Epithelial cell of proximal tubule (primary cell): ENCODE measurements around the gene ADARB2. TPM values are rescaled to one million over a fixed set of nuclear protein-coding genes. Genes with fewer than 3 reads are reported as not detected.

Experiments
- DNase-seq: peaks from one replicate; pipeline ENCODE4 v3.0.0-alpha.2; 2011; ENCODE audit warnings: low read depth
- H3K4me3 ChIP-seq: 2 replicates; pipeline ENCODE4 v1.5.1; 2011; ENCODE audit warnings: low read depth, mild to moderate bottlenecking, low read length
- CTCF ChIP-seq: conservative IDR thresholded peaks from 2 replicates; pipeline ENCODE4 v1.5.1; 2012; ENCODE audit warnings: low read depth, mild to moderate bottlenecking, low read length
- total RNA-seq: library from RNA; depleted of rRNA; stranded (reverse); fragments of >200 nt; gene quantifications from 2 replicates; pipeline ENCODE4 v1.2.3, GENCODE V29; 2015

ADARB2 gene
- total RNA-seq, 1 donor from 2014 or later, result 0.63 TPM

- no peak for DNase-seq
- TF ChIP-seq CTCF, result no peak
- H3K4me3 ChIP-seq, result no peak overlapping the region
These were observed 551.2 kb downstream of the ADARB2 start for GRCh38 chr10:1185911-1186682.

- no peak for DNase-seq
- TF ChIP-seq CTCF, result no peak
- H3K4me3 ChIP-seq, result no peak overlapping the region
These were observed 552.5 kb downstream of the ADARB2 start for GRCh38 chr10:1184541-1185430.

GRCh38 chr10:1183701-1184100, 553.6 kb downstream of the ADARB2 start:
- no peak for DNase-seq
- H3K4me3 ChIP-seq, result no peak overlapping the region
- TF ChIP-seq CTCF, result no peak

GRCh38 chr10:1183033-1183396, 554.3 kb downstream of the ADARB2 start:
- no peak for DNase-seq
- no peak overlapping the region for H3K4me3 ChIP-seq
- TF ChIP-seq CTCF, result no peak

- no peak overlapping the region for H3K4me3 ChIP-seq
- TF ChIP-seq CTCF, result no peak
- DNase-seq, result no peak
These were observed 554.9 kb downstream of the ADARB2 start for GRCh38 chr10:1182280-1183032.

GRCh38 chr10:1180836-1181235, 556.5 kb downstream of the ADARB2 start:
- no peak for TF ChIP-seq CTCF
- DNase-seq, result no peak
- no peak overlapping the region for H3K4me3 ChIP-seq
